ENCODE results near the gene ABHD15. TPM values are rescaled to one million over a fixed set of nuclear protein-coding genes. Genes with fewer than 3 reads are reported as not detected.

Gene ABHD15
- total and polyA plus RNA-seq, 9 of the 15 experiments (the other 6 are each of a cell fraction or from before 2014, with no cell fraction given): 0.85 to 4.2 (median 2.1) TPM

GRCh38 chr17:29567554-29568330, 905 bp upstream of the ABHD15 start (continued):
- TF ChIP-seq HMBOX1 (IDR thresholded peaks at IDR 0.05) (no peak), RAD51 (IDR thresholded peaks at IDR 0.05; ENCODE audit: borderline replicate concordance, low read depth) (no peak), ZNF121 (CRISPR knock-in tag; conservative IDR thresholded peaks at IDR 0.05) (no peak), CEBPG (CRISPR knock-in tag; IDR thresholded peaks at IDR 0.05) (no peak), CEBPG (tag; conservative IDR thresholded peaks at IDR 0.05 in 1 of 2, IDR thresholded peaks at IDR 0.05 in 1 of 2) (no peak), ZNF143 (CRISPR knock-in tag; IDR thresholded peaks at IDR 0.05) (no peak), ZC3H4 (CRISPR knock-in tag; IDR thresholded peaks at IDR 0.05; ENCODE audit: borderline replicate concordance) (no peak), L3MBTL2 (IDR thresholded peaks at IDR 0.05) (peak; percentile 87), ZFX (CRISPR knock-in tag; IDR thresholded peaks at IDR 0.05) (peak; percentile 29; the same call in 1 of the 2 replicates), EP400 (IDR thresholded peaks at IDR 0.05) (no peak), YY1 (IDR thresholded peaks at IDR 0.05; ENCODE audit: borderline replicate concordance in 1 of 3, control insufficient read depth in 1 of 3, extremely low read depth in 1 of 3, insufficient read depth in 3 of 3, insufficient read length in 1 of 3, insufficient replicate concordance in 2 of 3, low read depth in 1 of 3, low read length in 2 of 3) (peak in 1 of 3 experiments; percentile 14), NFYB (IDR thresholded peaks at IDR 0.05; ENCODE audit: extremely low read depth, insufficient read length) (no peak), HSF4 (CRISPR knock-in tag; IDR thresholded peaks at IDR 0.05; ENCODE audit: borderline replicate concordance) (no peak), HDAC8 (tag; IDR thresholded peaks at IDR 0.05) (no peak), RBM22 (IDR thresholded peaks at IDR 0.05; ENCODE audit: low read depth, low read length, poor library complexity, severe bottlenecking) (peak; percentile 49), KLF13 (tag; IDR thresholded peaks at IDR 0.05; ENCODE audit: borderline replicate concordance, low read depth) (0 out of 2 replicates have a peak, but pooled peaks have one; percentile 31)
